Astrocyte (in vitro differentiated cells and primary cell): Measurements from ENCODE around the gene CYB5R2.

ENCODE experiments used
- EZH2 ChIP-seq: IDR thresholded peaks from 2 replicates; pipeline ENCODE4 v1.6.1; 2012; ENCODE audit warnings: mild to moderate bottlenecking, low read length, inconsistent platforms; ENCODE audit not compliant: insufficient read depth
- TF ChIP-seq, protein P1 (sequence below): IDR thresholded peaks from 2 replicates; pipeline ENCODE4 v1.5.1; 2011; ENCODE audit warnings: low read depth, mild to moderate bottlenecking, inconsistent platforms, low read length, moderate library complexity; ENCODE audit not compliant: insufficient read depth

DNA sequence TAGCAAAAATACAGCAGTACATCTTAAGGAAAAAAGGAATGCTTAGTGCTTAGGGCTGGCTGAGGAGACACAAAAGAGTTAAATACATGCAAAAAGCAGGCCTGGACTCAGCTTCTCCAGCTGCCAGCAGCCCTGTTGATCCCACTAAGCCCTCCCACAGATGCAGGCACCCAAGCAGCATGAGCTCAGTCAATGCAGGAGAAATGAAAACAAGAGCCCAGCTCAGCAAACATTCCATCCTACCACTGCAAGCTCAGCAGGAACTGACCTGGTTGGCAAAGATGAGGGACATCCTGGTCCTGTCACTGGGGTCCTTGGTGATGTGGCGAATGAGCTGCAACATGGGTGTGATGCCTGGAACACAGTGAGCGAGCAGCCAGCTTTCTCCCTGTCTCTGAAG is 5.8 kb downstream of the CYB5R2 start:
- TF ChIP-seq, protein P1, sequence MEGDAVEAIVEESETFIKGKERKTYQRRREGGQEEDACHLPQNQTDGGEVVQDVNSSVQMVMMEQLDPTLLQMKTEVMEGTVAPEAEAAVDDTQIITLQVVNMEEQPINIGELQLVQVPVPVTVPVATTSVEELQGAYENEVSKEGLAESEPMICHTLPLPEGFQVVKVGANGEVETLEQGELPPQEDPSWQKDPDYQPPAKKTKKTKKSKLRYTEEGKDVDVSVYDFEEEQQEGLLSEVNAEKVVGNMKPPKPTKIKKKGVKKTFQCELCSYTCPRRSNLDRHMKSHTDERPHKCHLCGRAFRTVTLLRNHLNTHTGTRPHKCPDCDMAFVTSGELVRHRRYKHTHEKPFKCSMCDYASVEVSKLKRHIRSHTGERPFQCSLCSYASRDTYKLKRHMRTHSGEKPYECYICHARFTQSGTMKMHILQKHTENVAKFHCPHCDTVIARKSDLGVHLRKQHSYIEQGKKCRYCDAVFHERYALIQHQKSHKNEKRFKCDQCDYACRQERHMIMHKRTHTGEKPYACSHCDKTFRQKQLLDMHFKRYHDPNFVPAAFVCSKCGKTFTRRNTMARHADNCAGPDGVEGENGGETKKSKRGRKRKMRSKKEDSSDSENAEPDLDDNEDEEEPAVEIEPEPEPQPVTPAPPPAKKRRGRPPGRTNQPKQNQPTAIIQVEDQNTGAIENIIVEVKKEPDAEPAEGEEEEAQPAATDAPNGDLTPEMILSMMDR = no peak
- no peak for TF ChIP-seq EZH2
